ENCODE measurements around the gene GOLGA8A. TPM values are rescaled to one million over a fixed set of nuclear protein-coding genes. Genes with fewer than 3 reads are reported as not detected.
"Not testable (repeated sequence)": the region's sequence is repeated elsewhere in the genome, so short reads cannot be mapped to it uniquely, and the experiment has no call there.

Gene GOLGA8A
- total RNA-seq, 1 donor from 2014 or later: 50.2 TPM

- not testable (repeated sequence) for H3K27me3 Mint-ChIP-seq (ENCODE audit: low read depth, unreplicated experiment); H3K4me3 Mint-ChIP-seq (ENCODE audit: unreplicated experiment); H2AFZ ChIP-seq (ENCODE audit: low read depth, low read length); H3K36me3 Mint-ChIP-seq (ENCODE audit: low read depth, unreplicated experiment); H3K27ac Mint-ChIP-seq (ENCODE audit: unreplicated experiment); H4K20me1 ChIP-seq (ENCODE audit: insufficient read depth, low read length); H3K27me3 ChIP-seq (ENCODE audit: insufficient read depth, low read length); H3K4me2 ChIP-seq (ENCODE audit: low read length); H3K4me1 Mint-ChIP-seq (ENCODE audit: low read depth, unreplicated experiment); H3K27ac ChIP-seq (ENCODE audit: low read depth, low read length); H3K4me1 ChIP-seq (ENCODE audit: insufficient read depth, low read length); DNase-seq (ENCODE audit: low read depth); H3K9me3 ChIP-seq (ENCODE audit: insufficient read depth, low read depth, low read length); H3K36me3 ChIP-seq (ENCODE audit: insufficient read depth, low read length); H3K9me3 Mint-ChIP-seq (ENCODE audit: unreplicated experiment); FAIRE-seq; H3K4me3 ChIP-seq (ENCODE audit: insufficient read depth, low read depth, low read length); H3K79me2 ChIP-seq (ENCODE audit: insufficient read depth, low read length); H3K9ac ChIP-seq (ENCODE audit: low read length)
These were observed 44.6 kb downstream of the GOLGA8A start for GRCh38 chr15:34392981-34393380.

GRCh38 chr15:34389594-34390086 lies 48.0 kb downstream of the GOLGA8A start:
- H3K79me2 ChIP-seq (ENCODE audit: insufficient read depth, low read length); H2AFZ ChIP-seq (ENCODE audit: low read depth, low read length); DNase-seq (ENCODE audit: low read depth); H3K4me2 ChIP-seq (ENCODE audit: low read length); H4K20me1 ChIP-seq (ENCODE audit: insufficient read depth, low read length); H3K36me3 Mint-ChIP-seq (ENCODE audit: low read depth, unreplicated experiment); H3K27ac ChIP-seq (ENCODE audit: low read depth, low read length); H3K4me3 Mint-ChIP-seq (ENCODE audit: unreplicated experiment); H3K4me1 ChIP-seq (ENCODE audit: insufficient read depth, low read length); H3K27me3 ChIP-seq (ENCODE audit: insufficient read depth, low read length); H3K9me3 Mint-ChIP-seq (ENCODE audit: unreplicated experiment); H3K27ac Mint-ChIP-seq (ENCODE audit: unreplicated experiment); H3K4me3 ChIP-seq (ENCODE audit: insufficient read depth, low read depth, low read length); H3K9ac ChIP-seq (ENCODE audit: low read length); H3K27me3 Mint-ChIP-seq (ENCODE audit: low read depth, unreplicated experiment); H3K9me3 ChIP-seq (ENCODE audit: insufficient read depth, low read depth, low read length); H3K4me1 Mint-ChIP-seq (ENCODE audit: low read depth, unreplicated experiment); H3K36me3 ChIP-seq (ENCODE audit: insufficient read depth, low read length); FAIRE-seq: not testable (repeated sequence)

Other genes starting within 250 kb of the GOLGA8A start
- gene KATNBL1, start 227.7 kb downstream of the GOLGA8A start, total RNA-seq: 45.7 and 54.6 TPM in 2 replicates
- 94.1 and 104 TPM in 2 replicates for gene EMC4, start 212.8 kb downstream of the GOLGA8A start, total RNA-seq
- gene SLC12A6, start 100.0 kb downstream of the GOLGA8A start, total RNA-seq: 15.8 and 17.8 TPM in 2 replicates
- gene NOP10, start 94.7 kb downstream of the GOLGA8A start, total RNA-seq: 209 and 224 TPM in 2 replicates
- not detected in 2 replicates for gene NUTM1, start 94.5 kb downstream of the GOLGA8A start, total RNA-seq
- 44.4 TPM in 2 replicates for gene LPCAT4, start 70.6 kb downstream of the GOLGA8A start, total RNA-seq
- 55.8 and 61.6 TPM in 2 replicates for gene GOLGA8B, start 145.8 kb upstream of the GOLGA8A start, total RNA-seq